Heart left ventricle (tissue), 16 donors: Measurements from ENCODE around the gene LCLAT1. TPM values are rescaled to one million over a fixed set of nuclear protein-coding genes. Genes with fewer than 3 reads are reported as not detected.
"Not testable (repeated sequence)": the region's sequence is repeated elsewhere in the genome, so short reads cannot be mapped to it uniquely, and the experiment has no call there.

Experiments
- ATAC-seq, 4 donors: fragments of 200-7000 bp; cut with Tn5 transposase; one replicate each; pipeline ENCODE4 v1.9.1; 2020 to 2022; ENCODE audit warnings: moderate library complexity in 4 of 4, mild to moderate bottlenecking in 3 of 4, moderate number of reproducible peaks in 1 of 4
- DNase-seq, 5 donors: peaks; one replicate each; pipeline ENCODE4 v3.0.0-alpha.2; 2020
- H3K27ac ChIP-seq, 12 donors: fragments of 200-600 bp; sonication (generic) in 4 of 12; one replicate each; pipeline versions ENCODE4 v1.5.0 to v1.8.0; 2016 to 2022; ENCODE audit warnings: mild to moderate bottlenecking in 2 of 12
- H3K27me3 ChIP-seq, 9 donors: fragments of 200-600 bp; sonication (generic) in 2 of 9; one replicate each; pipeline versions ENCODE4 v1.5.1 to v1.8.0; 2016 to 2022; ENCODE audit warnings: mild to moderate bottlenecking in 3 of 9
- H3K36me3 ChIP-seq, 9 donors: fragments of 200-600 bp; sonication (generic) in 2 of 9; one replicate each; pipeline versions ENCODE4 v1.5.0 to v1.8.0; 2018 to 2022; ENCODE audit warnings: mild to moderate bottlenecking in 2 of 9
- H3K4me1 ChIP-seq, 12 donors: fragments of 200-600 bp; sonication (generic) in 4 of 12; one replicate each; pipeline versions ENCODE4 v1.5.0 to v1.8.0; 2016 to 2022; ENCODE audit warnings: mild to moderate bottlenecking in 3 of 12
- H3K4me3 ChIP-seq, 12 donors: fragments of 200-600 bp; sonication (generic) in 4 of 12; one replicate each; pipeline versions ENCODE4 v1.5.0 to v1.8.0; 2017 to 2022; ENCODE audit warnings: mild to moderate bottlenecking in 9 of 12, moderate library complexity in 4 of 12
- H3K9me3 ChIP-seq, 12 donors: fragments of 200-600 bp; sonication (generic) in 4 of 12; one replicate each; pipeline versions ENCODE4 v1.5.0 to v1.8.0; 2016 to 2022; ENCODE audit warnings: mild to moderate bottlenecking in 1 of 12
- POLR2A ChIP-seq, 2 donors: fragments of 450-650 bp; IDR thresholded peaks; one replicate each; pipeline ENCODE4 v1.6.1; 2017; ENCODE audit warnings: antibody characterized with exemption in 2 of 2, mild to moderate bottlenecking in 2 of 2, moderate library complexity in 2 of 2
- WGBS, 4 donors: extraction: QIAGEN DNeasy Blood & Tissue Kit in 2 of 4; methylation state at CpG; one replicate each; pipeline versions ENCODE4 v1.1.5 to v1.1.7; 2013 to 2018; 5-methylcytosine and 5-hydroxymethylcytosine counted together
- intact Hi-C, 10 donors: fragments of 100-400 bp; cut with DNase I; formaldehyde crosslinking; loops; one replicate each; pipeline versions ENCODE4 v1.11.1 to v1.14.2; 2022
- polyA plus RNA-seq, 2 donors: library from polyadenylated mRNA; stranded (reverse); fragments of 200-250 nt; gene quantifications; one replicate each; pipeline ENCODE4 v1.2.3, GENCODE V29; 2013
- total RNA-seq, 9 donors: library from RNA; depleted of rRNA in 2 of 9; stranded (reverse); fragments of >200 nt in 2 of 9; fragmentation: NEBNext Ultra II Directional in 3 of 9; extraction: Animal tissue kit (Norgen Biotek cat#: 25700) in 3 of 9; gene quantifications; one replicate each; pipeline versions ENCODE4 v1.1.0 to v1.2.4, GENCODE V29; 2016 to 2023
- TF ChIP-seq, protein P1 (sequence below), 12 donors: fragments of 200-600 bp; sonication (generic) in 4 of 12; IDR thresholded peaks; one replicate each; pipeline versions ENCODE4 v1.5.0 to v1.8.0; 2018 to 2022; ENCODE audit warnings: antibody characterized with exemption in 12 of 12, mild to moderate bottlenecking in 5 of 12
- donor health status: ischemic (EF 13 %, LVEDD 7.1; RV severe dilation, severe dysfunction).
- donor health status: healthy with polysubstance abuse.
- donor health status: DM: no; HTN: yes; CAD: no.
- donor health status: DM: no; HTN: no; CAD: no.
- donor health status: ischemic (EF 25% LVEDD 6.9; RV normal size, moderate dysfunction).
- donor health status: ischemic (EF 25% LVEDD 5.7; RV mildly dilated, moderate dysfunction).
- donor health status: healthy.
- donor health status: DM: yes; HTN: yes; CAD: no.
- donor health status: ischemic (EF 35%, LVEDD 5.7; RV mildly dilated, moderate dysfunction).
- donor health status: nonischemic (EF 11% LVEDD 7.7; RV severe dilation, severe dysfunction).
- donor health status: DM: yes; HTN: yes; CAD: no.
- donor health status: PGD.
- donor health status: ischemic (EF 29% LVEDD 5.4; RV normal size, mild dysfunction).
- donor health status: nonischemic (EF 23%, LVEDD 6.1; RV moderate dilation, normal function).

Gene LCLAT1
- total and polyA plus RNA-seq, 11 donors: 9.8 to 70.2 (median 43.8) TPM

DNA sequence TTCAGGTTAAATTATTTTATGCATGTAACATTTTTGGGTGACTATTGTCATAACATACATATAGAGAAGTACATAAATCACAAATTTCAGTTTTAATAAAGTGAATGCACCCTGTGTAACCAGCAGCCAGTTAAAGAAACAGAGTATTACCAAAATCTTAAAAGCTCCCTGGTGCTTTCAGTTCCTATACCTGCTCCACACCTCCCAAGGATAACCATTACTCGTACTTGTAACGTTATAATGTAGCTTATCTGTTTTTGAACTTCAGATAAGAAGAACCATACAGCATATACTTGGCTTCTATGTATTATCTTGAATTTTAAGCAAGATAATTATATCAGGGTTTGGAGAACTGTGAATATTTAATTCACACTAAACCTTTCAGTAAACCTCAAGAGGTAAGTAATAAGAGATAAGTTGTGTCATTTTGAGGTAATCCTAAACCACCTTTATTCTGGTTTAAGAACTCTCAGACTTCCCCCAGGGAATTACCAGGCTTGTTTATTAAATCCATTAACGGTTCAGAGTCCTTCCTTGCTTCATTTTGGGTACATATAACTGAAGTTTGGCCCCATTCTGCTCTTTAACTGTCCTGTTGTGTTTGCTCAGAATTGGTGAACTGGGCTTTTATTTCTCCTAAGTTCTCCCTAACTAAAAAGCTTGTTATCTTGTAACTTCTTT is 58.6 kb downstream of the LCLAT1 start:
- TF ChIP-seq POLR2A (IDR thresholded peaks at IDR 0.05): no peak
- TF ChIP-seq, protein P1, sequence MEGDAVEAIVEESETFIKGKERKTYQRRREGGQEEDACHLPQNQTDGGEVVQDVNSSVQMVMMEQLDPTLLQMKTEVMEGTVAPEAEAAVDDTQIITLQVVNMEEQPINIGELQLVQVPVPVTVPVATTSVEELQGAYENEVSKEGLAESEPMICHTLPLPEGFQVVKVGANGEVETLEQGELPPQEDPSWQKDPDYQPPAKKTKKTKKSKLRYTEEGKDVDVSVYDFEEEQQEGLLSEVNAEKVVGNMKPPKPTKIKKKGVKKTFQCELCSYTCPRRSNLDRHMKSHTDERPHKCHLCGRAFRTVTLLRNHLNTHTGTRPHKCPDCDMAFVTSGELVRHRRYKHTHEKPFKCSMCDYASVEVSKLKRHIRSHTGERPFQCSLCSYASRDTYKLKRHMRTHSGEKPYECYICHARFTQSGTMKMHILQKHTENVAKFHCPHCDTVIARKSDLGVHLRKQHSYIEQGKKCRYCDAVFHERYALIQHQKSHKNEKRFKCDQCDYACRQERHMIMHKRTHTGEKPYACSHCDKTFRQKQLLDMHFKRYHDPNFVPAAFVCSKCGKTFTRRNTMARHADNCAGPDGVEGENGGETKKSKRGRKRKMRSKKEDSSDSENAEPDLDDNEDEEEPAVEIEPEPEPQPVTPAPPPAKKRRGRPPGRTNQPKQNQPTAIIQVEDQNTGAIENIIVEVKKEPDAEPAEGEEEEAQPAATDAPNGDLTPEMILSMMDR (IDR thresholded peaks at IDR 0.05): no peak
- Histone ChIP-seq H3K27me3 (no peaks in the 10 kb centered on the region), H3K27ac (peak overlapping the region in 7 of 12 donors; percentile 4 to 67 (median 16)), H3K36me3 (no peaks in the 10 kb centered on the region), H3K9me3 (peaks cover 0 to 27% (median 9%) of the 10 kb centered on the region in 12 donors), H3K4me1 (peaks cover 0 to 59% (median 42%) of the 10 kb centered on the region in 12 donors), H3K4me3 (no peak overlapping the region)
- no peak for DNase-seq
- 39 to 54% (median 45%) methylated on average over 3 of the region's 3 CpGs for WGBS, 4 donors
- ATAC-seq: no peak
- intact Hi-C loops: loop anchor here in 1 of 10 donors (5.0 kb wide), 1 partner anchor 43 kb away; no protein-coding TSS in a partner anchor

DNA sequence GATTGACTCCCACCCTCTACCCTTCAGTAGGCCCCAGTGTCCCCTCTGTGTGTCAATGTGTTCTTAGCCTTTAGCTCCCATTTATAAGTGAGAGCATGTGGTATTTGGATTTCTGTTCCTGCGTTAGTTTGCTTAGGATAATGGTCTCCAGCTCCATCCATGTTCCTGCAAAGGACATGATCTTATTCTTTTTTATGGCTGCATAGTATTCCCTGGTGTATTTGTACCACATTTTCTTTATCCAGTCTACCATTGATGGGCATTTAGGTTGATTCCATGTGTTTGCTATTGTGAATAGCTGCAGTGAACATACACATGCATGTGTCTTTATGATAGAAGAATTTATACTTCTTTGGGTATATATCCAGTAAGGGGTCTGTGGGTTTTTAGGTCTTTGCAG is 60.4 kb downstream of the LCLAT1 start:
- H3K9me3 ChIP-seq: peaks cover 0 to 18% (median 4%) of the 10 kb centered on the region in 12 donors
- ATAC-seq, H3K27me3 ChIP-seq, DNase-seq, H3K27ac ChIP-seq, H3K36me3 ChIP-seq, H3K4me3 ChIP-seq: not testable (repeated sequence)
- intact Hi-C loops: loop anchor here in 1 of 10 donors (5.0 kb wide), 1 partner anchor 45 kb away; no protein-coding TSS in a partner anchor
- peaks cover 3 to 73% (median 59%) of the 10 kb centered on the region in 12 donors for H3K4me1 ChIP-seq
- WGBS, 4 donors: 93 to 100% (median 98%) methylated on average over 1 of the region's 1 CpG

DNA sequence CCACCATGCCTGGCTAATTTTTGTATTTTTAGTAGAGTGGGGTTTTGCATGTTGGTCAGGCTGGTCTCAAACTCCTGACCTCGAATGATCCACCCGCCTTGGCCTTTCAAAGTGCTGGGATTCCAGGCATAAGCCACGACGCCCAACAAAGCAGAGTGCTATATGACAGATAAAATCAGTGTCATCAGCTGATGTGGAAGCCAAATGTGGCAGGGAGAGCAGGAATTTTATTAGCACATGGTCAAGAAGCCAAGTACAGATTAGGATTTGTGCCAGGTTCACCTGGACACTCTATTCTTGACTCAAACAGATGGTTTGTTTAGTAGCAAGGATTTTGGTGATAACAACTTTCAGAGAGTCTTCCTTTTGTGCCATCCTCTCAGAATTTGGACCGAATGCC is 62.7 kb downstream of the LCLAT1 start:
- Histone ChIP-seq H3K27ac (peak overlapping the region in 9 of 12 donors; percentile 45 to 80 (median 63)), H3K27me3 (no peaks in the 10 kb centered on the region), H3K4me3 (no peak overlapping the region), H3K4me1 (peaks cover 3 to 73% (median 52%) of the 10 kb centered on the region in 12 donors), H3K9me3 (peaks cover 0 to 18% (median 4%) of the 10 kb centered on the region in 12 donors), H3K36me3 (no peaks in the 10 kb centered on the region)
- WGBS, 4 donors: 51 to 53% (median 51%) methylated on average over 5 of the region's 5 CpGs
- DNase-seq (no peak), ATAC-seq (no peak)
- intact Hi-C loops: loop anchor here in 2 of 10 donors (2.0 to 5.0 kb wide), 4 partner anchors 47 to 178 kb away; no protein-coding TSS in a partner anchor
- TF ChIP-seq, protein P1 (IDR thresholded peaks at IDR 0.05): no peak
- TF ChIP-seq POLR2A (IDR thresholded peaks at IDR 0.05): no peak

DNA sequence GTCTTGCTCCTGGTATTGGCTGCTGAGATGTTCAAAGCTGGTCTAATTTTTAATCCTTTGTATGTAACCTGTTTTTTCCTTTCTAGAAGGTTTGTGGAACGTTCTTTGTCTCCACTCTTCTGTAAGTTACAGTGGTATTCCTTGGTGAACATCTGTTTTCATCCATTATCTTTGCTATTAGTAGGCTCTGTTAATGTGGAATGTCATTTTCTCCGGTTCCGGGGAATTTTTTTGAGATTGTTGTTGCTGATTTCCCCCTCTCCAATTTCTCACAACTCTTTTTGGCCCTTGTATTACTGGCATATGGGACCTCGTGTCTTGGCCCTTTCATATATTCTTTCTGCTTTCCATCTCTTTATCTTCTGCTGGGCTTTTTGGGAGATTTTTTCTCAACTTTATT is 63.4 kb downstream of the LCLAT1 start:
- intact Hi-C loops: loop anchor here in 2 of 10 donors (2.0 to 5.0 kb wide), 3 partner anchors 98 to 177 kb away; no protein-coding TSS in a partner anchor
- no peak for DNase-seq
- H3K9me3 ChIP-seq: peaks cover 0 to 18% (median 4%) of the 10 kb centered on the region in 12 donors
- no peak for TF ChIP-seq POLR2A (IDR thresholded peaks at IDR 0.05)
- TF ChIP-seq, protein P1 (IDR thresholded peaks at IDR 0.05): no peak
- no peaks in the 10 kb centered on the region for H3K36me3 ChIP-seq
- WGBS, 4 donors: 59 to 63% (median 60%) methylated on average over 4 of the region's 4 CpGs
- no peak overlapping the region for H3K4me3 ChIP-seq
- H3K27me3 ChIP-seq: no peaks in the 10 kb centered on the region
- H3K27ac ChIP-seq: peak overlapping the region in 11 of 12 donors; percentile 45 to 80 (median 60)
- peaks cover 3 to 72% (median 48%) of the 10 kb centered on the region in 12 donors for H3K4me1 ChIP-seq
- no peak for ATAC-seq
